Iris pigment epithelial cell (primary cell): Measurements from ENCODE around the gene IFNL1.
A peak's percentile ranks its signal among the peaks of the same experiment; 100 is the strongest.
"Not testable (repeated sequence)": the region's sequence is repeated elsewhere in the genome, so short reads cannot be mapped to it uniquely, and the experiment has no call there.

Experiments used
- DNase-seq: peaks from one replicate; pipeline ENCODE4 v3.0.0-alpha.2; 2011; ENCODE audit warnings: low read depth

The IFNL1 gene

DNA sequence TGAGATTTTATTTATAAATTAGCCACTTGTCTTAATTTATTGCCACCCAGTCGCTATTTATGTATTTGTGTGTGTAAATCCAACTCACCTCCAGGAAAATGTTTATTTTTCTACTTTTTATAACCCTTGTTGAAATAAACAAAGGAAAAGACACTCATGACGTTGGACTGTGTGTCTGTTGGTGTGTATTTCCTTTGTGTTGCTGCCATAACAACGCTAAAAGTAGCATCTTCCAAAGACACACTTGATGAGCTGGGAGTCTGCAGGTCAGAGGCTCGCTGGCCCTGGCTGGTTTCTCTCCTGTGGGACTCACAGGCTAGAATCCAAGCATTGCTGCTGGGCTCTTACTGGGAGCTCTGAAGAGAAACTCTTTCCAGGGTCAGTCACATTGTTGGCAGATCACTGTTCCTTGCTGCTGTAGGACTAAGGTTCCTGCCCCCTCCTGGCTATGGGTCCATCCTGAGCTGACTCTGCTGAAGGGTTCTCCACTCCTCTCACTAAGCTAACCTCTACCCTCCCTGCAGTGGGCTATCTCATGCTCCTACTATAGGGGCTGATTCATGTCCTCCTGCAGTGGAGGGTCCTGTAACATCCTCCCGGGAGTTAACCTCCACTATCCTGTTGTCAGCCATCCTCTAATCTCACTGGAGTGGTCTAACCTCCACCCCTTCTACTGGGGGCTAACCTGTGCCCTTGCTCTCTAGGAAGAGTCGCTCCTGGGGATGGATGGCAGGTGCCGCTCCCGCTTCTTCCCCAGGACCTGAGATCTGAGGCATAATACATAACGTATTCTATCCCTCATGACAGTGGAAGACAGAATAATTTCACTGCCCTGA is 26.0 kb upstream of the IFNL1 start:
- DNase-seq: peak; percentile 28

GRCh38 chr19:39273859-39274258 is 22.3 kb upstream of the IFNL1 start:
- DNase-seq: not testable (repeated sequence)

- DNase-seq: no peak
Measured at GRCh38 chr19:39275578-39275977, 20.6 kb upstream of the IFNL1 start.

GRCh38 chr19:39276740-39277139 is 19.5 kb upstream of the IFNL1 start:
- DNase-seq: no peak

- DNase-seq: peak; percentile 51
Measured at GRCh38 chr19:39277598-39277997, 18.6 kb upstream of the IFNL1 start.

GRCh38 chr19:39282021-39282420 is 14.2 kb upstream of the IFNL1 start:
- DNase-seq: no peak

DNA sequence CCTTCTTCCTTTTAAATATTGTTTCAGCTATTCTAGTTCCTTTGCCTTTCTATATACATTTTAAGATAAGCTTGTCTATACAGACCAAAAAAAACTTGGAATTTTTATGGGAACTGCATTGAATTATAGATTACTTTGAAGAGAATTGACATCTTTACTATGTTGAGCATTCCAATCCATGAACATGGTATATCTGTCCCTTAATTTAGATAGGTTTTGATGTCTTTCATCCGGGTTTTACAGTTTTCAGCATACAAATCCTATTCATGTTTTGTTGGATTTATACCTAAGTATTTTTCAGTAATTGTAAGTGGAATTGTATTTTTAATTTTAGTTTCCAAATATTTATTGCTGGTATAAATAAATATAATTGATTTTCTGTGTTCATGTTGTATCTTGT is 12.2 kb upstream of the IFNL1 start:
- DNase-seq: no peak

- no peak for DNase-seq
Measured at GRCh38 chr19:39293394-39293793, 2.8 kb upstream of the IFNL1 start.

DNA sequence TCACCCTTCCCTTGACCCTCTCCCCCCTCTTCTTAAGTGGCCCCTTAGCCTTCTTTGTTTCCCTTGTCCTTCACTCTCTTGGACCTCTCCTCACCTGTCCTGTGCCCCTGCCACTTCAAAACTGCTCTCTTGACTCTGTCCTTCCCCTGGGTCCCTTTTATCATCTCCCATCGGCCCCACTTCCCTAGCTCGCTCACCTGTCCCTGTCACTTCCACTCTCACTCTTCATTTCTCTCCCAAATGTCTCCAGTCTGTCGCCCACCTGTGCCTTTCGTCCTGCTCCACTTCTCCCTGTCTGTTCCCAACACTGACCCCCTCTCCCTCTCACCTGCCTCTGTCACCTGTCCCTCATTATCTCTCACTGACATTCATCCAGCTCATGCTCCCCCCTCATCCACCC is 699 bp downstream of the IFNL1 start:
- DNase-seq: no peak

GRCh38 chr19:39297931-39298634 is 1.9 kb downstream of the IFNL1 start:
- DNase-seq: no peak

GRCh38 chr19:39299404-39299803 is 3.2 kb downstream of the IFNL1 start:
- DNase-seq: no peak

GRCh38 chr19:39299832-39300231 is 3.6 kb downstream of the IFNL1 start:
- no peak for DNase-seq

DNA sequence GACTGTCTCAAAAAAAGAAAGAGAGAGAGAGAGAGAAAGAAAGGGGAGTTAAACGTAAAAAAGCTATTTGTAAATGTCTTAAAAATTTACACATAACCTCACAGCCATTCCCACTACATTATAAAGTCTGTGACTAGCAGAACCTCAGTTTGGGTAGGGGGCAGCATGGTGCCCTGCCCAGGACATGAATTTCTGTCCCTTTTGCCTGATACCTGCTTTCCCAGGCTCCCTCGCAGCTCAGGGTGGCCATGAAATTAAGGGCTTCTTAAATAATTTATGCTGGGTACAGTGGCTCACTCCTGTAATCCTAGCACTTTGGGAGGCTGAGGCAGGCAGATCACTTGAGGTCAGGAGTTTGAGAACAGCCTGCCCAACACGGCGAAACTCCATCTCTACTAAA is 4.8 kb downstream of the IFNL1 start:
- no peak for DNase-seq

DNA sequence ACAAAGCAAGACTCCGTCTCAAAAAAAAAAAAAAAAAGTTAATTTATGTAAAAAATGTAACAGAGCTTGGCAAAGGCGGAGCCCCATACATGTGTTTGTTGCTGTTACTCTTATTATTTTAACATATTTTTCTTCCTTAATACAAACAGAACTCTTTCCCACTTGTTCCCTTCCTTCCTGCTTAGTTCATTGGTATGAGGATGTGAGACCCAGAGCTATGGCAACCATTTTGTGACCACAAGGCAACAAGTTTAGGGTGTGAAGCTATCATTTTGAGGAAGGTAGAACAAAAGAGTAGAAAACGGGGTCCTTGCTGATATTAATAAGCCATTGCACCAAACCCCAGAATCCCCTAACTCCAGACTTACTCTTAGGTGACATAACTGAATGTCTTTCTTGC is 5.4 kb downstream of the IFNL1 start:
- no peak for DNase-seq

GRCh38 chr19:39303373-39304184 is 7.4 kb downstream of the IFNL1 start:
- no peak for DNase-seq

GRCh38 chr19:39304185-39304513 is 7.9 kb downstream of the IFNL1 start:
- DNase-seq: no peak

DNA sequence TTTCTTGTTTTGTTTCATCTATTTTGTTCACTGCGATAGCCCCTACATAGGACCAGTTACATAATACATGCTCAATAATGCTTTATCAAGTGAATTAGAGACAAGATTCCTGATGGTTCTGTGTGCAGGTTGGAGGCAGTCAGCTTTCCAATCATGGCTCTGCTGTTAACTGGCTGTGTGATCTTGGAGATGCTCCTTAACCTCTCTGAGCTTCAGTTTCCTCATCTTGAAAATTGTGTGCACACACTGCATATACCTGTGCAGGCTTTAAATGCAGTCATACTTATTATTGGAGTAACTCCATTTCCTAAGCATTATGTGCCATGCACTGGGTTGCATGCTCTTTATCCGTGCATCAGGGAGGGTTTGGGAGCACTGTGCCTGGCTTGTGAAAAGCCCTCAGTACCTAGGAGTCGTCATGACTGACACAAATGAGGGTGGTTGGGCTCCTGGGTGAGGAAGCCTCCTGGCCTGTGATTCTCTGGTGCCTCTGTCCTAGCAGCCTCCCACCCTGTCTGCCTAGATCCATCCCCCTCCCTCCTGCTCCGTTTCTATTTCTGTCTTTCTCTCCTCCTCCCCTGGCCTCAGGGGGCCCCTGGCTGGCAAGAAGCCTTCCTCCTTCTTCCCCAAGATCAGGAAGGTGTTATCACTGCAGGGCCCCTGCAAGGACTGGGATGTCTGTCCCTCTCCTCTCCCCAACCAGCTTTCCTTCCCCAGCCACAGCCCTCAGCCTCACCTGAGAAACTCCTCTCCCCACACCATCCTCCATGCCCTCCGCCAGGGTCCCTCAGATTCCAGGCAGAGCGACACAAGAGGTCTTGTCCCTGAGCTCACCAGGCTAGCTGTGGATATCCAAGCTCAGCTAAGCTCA is 8.7 kb downstream of the IFNL1 start:
- no peak for DNase-seq

DNA sequence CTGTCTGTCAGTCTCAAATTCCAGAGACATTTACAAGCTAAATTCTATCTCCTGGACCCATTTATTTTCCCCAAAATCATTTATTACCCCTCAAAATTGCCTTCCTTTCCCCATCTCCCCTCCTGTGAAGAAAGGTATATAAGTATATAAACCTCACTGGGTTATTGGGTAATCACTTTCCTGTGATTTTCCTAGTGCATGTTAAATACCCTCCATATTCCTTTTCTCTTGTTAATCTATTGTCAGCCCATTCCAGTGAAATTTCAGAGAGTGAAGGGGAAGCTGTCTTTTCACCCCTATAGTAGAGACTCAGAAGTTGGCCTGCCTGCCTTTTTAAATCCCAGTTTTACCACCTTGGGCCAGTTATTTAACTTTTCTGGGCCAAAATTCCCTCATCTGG is 9.9 kb downstream of the IFNL1 start:
- no peak for DNase-seq

- DNase-seq: peak; percentile 21
Measured at GRCh38 chr19:39307046-39307821, 11.0 kb downstream of the IFNL1 start.

DNA sequence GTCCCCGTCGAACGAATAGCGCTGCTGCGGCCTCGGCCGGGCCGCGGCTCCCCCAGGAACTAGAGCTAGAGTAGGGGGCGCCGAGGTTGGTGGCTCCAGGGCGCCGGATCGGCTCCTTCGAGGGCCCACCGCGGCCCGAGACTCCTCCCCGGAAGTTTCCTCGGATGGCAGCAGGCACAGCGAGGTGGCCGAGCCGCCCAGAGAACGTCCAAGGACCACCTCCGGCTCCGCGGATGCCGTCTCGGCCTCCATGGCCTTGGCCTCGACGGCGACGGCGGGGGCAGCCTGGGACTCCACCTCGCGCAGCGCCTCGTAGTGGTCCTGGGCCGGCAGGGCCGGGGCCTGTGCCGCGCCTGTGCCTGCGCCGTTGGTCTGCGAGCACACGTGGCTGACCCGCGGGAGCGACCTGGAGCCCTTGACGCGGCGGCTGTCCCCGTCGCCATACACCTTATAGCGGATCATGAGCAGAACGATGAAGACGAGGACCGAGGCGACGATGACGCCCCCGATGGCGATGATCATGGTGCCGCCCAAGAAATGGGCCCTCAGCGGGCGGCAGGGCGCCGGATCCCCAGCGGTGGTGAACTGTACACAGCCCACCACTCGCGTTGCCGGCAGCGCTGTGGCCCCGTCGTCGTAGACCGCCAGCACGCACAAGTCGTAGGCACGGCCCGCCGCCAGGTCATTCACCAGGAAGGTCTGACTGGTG is 11.8 kb downstream of the IFNL1 start:
- DNase-seq: no peak
